Measurements from ENCODE around the gene TCAIM.

The TCAIM gene

GRCh38 chr3:44427683-44428082, 89.1 kb downstream of the TCAIM start:
- TF ChIP-seq POLR2A (IDR thresholded peaks at IDR 0.05; ENCODE audit: extremely low read depth, insufficient read length) (no peak), MYC (IDR thresholded peaks at IDR 0.05; ENCODE audit: low read depth, low read length) (no peak)
- no peak overlapping the region for H3K4me3 ChIP-seq (ENCODE audit: low read depth, low read length)
- no peak for DNase-seq (ENCODE audit: low read depth)

DNA sequence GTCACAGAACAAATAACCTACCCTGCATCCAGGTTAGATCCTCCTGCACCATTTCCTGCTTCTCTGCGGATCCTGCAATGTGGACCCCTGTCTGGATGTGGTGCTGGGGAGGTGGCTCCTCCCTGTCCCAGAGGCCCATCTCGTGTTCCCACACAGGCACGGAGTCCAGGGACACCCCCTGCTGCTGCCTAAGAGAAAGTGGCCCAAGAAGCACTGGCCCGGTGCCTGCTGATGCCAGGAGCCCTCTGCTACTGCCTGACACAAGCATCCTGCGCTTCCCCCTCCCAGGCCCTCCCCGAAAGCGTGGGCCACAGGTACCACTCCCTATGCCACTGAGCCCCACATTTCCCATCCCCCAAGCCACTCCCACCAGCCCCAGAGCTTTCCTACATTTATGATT, 90.3 kb downstream of the TCAIM start:
- H3K4me3 ChIP-seq (ENCODE audit: low read depth, low read length), result no peak overlapping the region
- no peak for DNase-seq (ENCODE audit: low read depth)
- TF ChIP-seq POLR2A (IDR thresholded peaks at IDR 0.05; ENCODE audit: extremely low read depth, insufficient read length), result no peak
- TF ChIP-seq, protein P1, sequence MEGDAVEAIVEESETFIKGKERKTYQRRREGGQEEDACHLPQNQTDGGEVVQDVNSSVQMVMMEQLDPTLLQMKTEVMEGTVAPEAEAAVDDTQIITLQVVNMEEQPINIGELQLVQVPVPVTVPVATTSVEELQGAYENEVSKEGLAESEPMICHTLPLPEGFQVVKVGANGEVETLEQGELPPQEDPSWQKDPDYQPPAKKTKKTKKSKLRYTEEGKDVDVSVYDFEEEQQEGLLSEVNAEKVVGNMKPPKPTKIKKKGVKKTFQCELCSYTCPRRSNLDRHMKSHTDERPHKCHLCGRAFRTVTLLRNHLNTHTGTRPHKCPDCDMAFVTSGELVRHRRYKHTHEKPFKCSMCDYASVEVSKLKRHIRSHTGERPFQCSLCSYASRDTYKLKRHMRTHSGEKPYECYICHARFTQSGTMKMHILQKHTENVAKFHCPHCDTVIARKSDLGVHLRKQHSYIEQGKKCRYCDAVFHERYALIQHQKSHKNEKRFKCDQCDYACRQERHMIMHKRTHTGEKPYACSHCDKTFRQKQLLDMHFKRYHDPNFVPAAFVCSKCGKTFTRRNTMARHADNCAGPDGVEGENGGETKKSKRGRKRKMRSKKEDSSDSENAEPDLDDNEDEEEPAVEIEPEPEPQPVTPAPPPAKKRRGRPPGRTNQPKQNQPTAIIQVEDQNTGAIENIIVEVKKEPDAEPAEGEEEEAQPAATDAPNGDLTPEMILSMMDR (IDR thresholded peaks at IDR 0.05; ENCODE audit: low read depth, low read length), result no peak
- TF ChIP-seq MYC (IDR thresholded peaks at IDR 0.05; ENCODE audit: low read depth, low read length), result no peak
- no peak for TF ChIP-seq MAX (IDR thresholded peaks at IDR 0.05; ENCODE audit: low read depth, low read length)

- no peak for DNase-seq (ENCODE audit: low read depth)
- H3K4me3 ChIP-seq (ENCODE audit: low read depth, low read length), result no peak overlapping the region
- TF ChIP-seq, protein P1 (IDR thresholded peaks at IDR 0.05; ENCODE audit: low read depth, low read length), result no peak
- no peak for TF ChIP-seq MAX (IDR thresholded peaks at IDR 0.05; ENCODE audit: low read depth, low read length)
- no peak for TF ChIP-seq MYC (IDR thresholded peaks at IDR 0.05; ENCODE audit: low read depth, low read length)
Observed at GRCh38 chr3:44429459-44429858, 90.9 kb downstream of the TCAIM start.

- TF ChIP-seq MYC (IDR thresholded peaks at IDR 0.05; ENCODE audit: low read depth, low read length), result no peak
- no peak for TF ChIP-seq POLR2A (IDR thresholded peaks at IDR 0.05; ENCODE audit: extremely low read depth, insufficient read length)
- TF ChIP-seq, protein P1 (IDR thresholded peaks at IDR 0.05; ENCODE audit: low read depth, low read length), result no peak
- no peak for TF ChIP-seq MAX (IDR thresholded peaks at IDR 0.05; ENCODE audit: low read depth, low read length)
- no peak for DNase-seq (ENCODE audit: low read depth)
- H3K4me3 ChIP-seq (ENCODE audit: low read depth, low read length), result no peak overlapping the region
Observed at GRCh38 chr3:44430466-44430865, 91.9 kb downstream of the TCAIM start.

DNA sequence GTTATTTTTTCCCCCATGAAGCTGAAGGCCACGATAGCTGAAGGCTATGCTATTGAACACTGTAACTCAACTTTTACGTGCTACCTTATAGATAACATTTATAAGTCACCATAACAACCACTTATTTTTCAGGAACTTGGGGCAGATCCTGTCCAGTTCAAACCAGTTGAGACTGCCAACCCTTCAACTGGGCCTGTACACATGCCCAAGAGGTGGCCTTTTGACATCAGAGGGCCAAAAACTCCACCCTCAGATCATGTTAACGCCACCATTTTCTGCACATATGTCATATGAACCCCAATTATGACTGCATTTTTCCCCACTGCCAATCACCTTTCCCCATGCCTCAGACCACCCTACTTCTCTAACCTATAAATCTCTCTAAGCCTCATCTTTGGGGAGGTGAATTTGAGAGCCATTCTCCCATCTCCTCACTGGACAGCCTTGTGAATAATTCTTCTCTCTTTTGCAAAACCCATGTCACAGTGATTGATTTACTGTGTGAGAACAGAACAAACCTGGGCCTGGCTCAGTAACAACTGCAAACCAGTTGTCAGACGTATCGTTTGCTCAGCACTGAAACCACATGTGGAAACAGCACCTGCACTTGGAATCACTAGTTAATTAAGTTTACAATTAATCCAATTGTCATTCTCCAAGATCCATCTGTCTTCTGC, 96.4 kb downstream of the TCAIM start:
- no peak overlapping the region for H3K4me3 ChIP-seq (ENCODE audit: low read depth, low read length)
- DNase-seq (ENCODE audit: low read depth), result no peak
- TF ChIP-seq POLR2A (IDR thresholded peaks at IDR 0.05; ENCODE audit: extremely low read depth, insufficient read length) (no peak), MAX (IDR thresholded peaks at IDR 0.05; ENCODE audit: low read depth, low read length) (no peak), MYC (IDR thresholded peaks at IDR 0.05; ENCODE audit: low read depth, low read length) (no peak)
- TF ChIP-seq, protein P1 (IDR thresholded peaks at IDR 0.05; ENCODE audit: low read depth, low read length), result no peak

DNA sequence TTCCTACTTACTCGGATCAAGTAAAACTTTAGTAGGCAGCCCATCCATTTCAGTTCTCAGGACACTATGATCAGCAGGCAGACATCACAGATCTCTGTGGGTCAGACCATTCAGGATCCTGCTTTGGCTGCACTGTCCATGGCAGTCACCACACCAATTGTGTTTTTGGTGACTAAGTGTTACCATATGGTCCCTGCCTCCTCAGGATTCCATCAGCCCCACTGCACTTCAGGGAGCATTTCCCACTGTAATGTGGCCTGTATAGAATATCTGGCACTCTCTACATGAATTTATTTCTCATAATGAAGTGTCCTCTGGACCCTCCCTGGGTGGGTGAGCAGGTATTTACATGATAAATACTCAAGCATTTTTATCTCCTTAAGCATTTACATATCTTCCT, 97.6 kb downstream of the TCAIM start:
- no peak for TF ChIP-seq MAX (IDR thresholded peaks at IDR 0.05; ENCODE audit: low read depth, low read length)
- no peak for TF ChIP-seq POLR2A (IDR thresholded peaks at IDR 0.05; ENCODE audit: extremely low read depth, insufficient read length)
- TF ChIP-seq MYC (IDR thresholded peaks at IDR 0.05; ENCODE audit: low read depth, low read length), result no peak
- TF ChIP-seq, protein P1 (IDR thresholded peaks at IDR 0.05; ENCODE audit: low read depth, low read length), result no peak
- no peak overlapping the region for H3K4me3 ChIP-seq (ENCODE audit: low read depth, low read length)
- no peak for DNase-seq (ENCODE audit: low read depth)
